Forelimb muscle (tissue), 1 donor: ENCODE data around the gene CTNNA3. TPM values are rescaled to one million over a fixed set of nuclear protein-coding genes. Genes with fewer than 3 reads are reported as not detected.

Experiments
- DNase-seq: peaks from one replicate; pipeline ENCODE4 v3.0.0-alpha.2; 2013; ENCODE audit warnings: low read depth
- polyA plus RNA-seq: library from polyadenylated mRNA; unstranded; fragments of 120-200 nt; gene quantifications from one replicate; pipeline ENCODE4 v1.2.1, GENCODE V29; 2013; ENCODE audit not compliant: insufficient read length

The CTNNA3 gene
- polyA plus RNA-seq, 1 donor = 12.6 TPM

GRCh38 chr10:66811211-66811610 lies 884.8 kb downstream of the CTNNA3 start:
- no peak for DNase-seq

DNA sequence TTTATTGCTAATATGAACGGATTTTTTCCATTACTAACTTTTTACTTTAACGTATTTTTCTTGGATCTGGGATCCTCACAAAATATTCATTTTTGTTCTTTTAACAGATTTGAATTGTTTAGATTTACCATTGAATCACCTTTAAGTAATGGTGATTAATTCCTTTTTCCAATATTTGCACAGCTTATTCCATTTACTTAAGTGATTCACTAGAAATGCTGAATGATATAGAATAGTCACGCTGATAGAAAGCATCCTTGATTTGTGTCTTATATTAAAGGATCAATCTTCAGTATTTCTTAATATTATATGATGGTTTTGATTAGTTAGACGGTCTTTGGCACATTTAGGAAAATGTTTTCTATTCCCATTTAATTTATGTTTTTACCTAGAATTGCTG lies 886.6 kb downstream of the CTNNA3 start:
- no peak for DNase-seq

DNA sequence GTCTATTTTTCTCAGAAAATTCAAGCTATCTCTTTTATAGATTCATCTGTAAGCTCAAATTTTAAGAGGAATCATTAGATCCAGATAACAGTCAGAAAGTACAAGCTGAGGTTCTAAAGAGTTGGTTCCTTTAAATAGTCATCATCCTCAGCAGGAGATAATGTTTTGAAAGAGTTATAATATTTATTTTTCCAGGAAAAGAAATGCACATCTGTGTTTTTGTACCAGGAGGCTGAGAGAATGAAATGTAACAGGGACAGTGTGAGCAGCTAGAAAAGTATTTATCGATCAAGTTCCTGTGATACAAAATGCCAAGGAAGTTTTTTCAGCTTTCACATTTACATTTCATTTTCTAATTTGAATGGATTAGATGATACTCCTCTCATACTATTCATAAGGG lies 890.4 kb downstream of the CTNNA3 start:
- DNase-seq = no peak

- DNase-seq = no peak
Measured at GRCh38 chr10:66804962-66805361, 891.0 kb downstream of the CTNNA3 start.

DNA sequence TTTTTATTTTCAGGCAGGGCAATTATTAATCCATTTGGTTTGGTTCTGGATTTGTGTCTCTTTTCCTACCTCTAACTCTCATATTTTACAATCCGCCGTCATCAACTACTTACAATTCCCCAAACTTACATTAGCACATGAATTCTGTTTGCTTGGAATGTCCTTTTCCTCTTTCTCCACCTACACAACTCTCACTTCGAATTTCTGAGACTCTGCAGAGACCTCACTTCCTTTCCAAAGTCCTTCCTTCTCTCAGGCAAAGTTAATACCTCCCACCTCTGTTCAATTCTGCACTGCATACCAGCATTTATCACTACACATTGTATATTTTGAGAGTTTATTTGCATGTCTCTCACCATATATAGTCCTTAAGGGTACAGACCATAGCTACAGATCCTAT lies 892.8 kb downstream of the CTNNA3 start:
- no peak for DNase-seq

DNA sequence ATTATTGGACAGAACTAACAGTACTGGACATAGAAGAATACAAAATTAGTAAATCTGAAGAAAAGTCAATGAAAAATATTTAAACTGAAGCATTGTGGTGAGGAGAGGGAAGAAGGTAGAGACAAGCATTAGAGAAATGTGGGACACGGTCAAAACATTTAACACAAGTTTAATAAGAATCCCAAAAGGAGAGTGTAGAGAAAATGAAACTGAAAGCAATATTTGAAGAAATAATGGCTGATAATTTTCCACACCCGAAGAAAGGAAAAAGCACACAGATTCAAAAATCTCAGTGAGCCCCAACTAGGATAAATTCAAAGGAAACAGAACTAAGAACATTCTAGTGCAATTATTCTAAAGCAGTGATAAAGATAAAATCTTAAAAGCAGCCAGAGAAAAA lies 896.5 kb downstream of the CTNNA3 start:
- no peak for DNase-seq

- DNase-seq = no peak
Measured at GRCh38 chr10:66795866-66796265, 900.1 kb downstream of the CTNNA3 start.

- DNase-seq = no peak
Measured at GRCh38 chr10:66792441-66792840, 903.6 kb downstream of the CTNNA3 start.

GRCh38 chr10:66788178-66788987 lies 907.6 kb downstream of the CTNNA3 start:
- no peak for DNase-seq

DNA sequence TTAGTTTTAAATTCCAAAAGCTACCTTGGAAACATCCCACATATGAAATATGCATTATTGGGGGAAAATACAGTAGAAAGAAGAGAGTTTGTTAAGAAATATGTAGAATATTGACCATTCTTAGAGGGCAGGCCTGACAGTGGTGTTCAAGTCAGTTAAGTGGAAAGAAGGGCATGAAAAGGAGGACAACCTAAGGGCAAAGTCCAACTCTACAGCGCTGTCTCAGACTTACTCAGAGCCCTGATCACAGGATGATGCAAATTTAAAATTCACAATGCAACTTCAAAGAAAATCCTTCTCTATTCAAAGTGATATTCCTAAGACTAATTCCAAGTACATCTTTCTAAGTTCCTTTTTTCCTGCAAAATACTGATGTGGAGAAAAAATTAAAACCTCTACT lies 909.3 kb downstream of the CTNNA3 start:
- no peak for DNase-seq

DNA sequence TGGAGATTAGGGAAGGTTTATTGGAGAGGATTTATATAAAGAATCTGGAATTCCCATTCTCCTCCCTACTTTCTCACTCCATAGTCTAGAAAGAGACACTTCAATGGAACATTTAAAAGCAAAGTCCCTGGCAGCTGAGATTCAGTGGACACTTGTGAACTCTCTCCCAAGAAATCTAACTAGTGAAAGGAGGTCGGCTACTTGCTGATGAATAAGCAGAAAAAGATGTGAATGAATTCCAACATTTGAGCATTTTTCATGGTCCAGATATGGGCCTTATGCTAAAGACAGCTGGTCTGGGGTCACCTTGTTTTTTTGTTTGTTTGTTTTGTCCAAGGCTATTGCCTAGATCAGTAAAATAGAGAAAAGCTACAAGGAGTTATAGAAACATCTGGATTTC lies 911.2 kb downstream of the CTNNA3 start:
- no peak for DNase-seq

DNA sequence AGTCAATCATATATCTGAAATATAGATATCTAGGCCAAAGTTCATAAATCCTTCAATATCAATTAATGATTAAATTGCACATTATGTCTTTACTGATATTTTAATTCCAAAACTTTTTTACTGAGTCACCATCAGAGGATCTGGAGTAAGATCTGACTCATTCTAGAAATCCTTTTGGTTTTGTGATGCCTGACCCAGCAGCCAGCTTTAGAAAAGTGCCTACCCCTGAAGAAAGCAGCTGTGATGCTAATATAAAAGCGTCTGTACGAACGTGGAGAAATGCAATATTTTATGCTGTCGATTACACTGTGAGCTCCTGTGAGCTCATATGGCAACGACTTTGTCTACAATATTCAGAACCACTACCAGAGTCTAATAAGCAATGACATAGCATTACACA lies 912.7 kb downstream of the CTNNA3 start:
- no peak for DNase-seq

- no peak for DNase-seq
Measured at GRCh38 chr10:66782776-66783175, 913.2 kb downstream of the CTNNA3 start.

- DNase-seq = no peak
Measured at GRCh38 chr10:66782144-66782543, 913.9 kb downstream of the CTNNA3 start.

DNA sequence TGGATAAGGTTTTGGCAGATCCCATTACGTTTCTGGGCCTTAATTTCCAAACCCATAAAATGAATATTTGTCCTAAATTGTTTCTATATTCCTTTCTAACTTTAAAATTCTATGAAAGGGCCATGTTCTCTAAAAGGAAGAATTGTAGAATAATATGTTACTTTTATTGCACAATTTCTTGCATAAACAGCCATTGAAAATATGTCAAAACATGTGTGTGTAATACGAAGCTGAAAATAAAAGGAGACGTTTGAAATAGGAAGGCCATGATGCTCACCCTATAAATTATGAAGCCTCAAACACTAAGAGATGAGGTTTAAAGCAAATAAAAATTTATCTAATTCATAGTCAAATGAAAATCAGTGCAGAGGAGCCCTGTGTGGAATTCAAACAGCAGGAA lies 915.2 kb downstream of the CTNNA3 start:
- DNase-seq = no peak

DNA sequence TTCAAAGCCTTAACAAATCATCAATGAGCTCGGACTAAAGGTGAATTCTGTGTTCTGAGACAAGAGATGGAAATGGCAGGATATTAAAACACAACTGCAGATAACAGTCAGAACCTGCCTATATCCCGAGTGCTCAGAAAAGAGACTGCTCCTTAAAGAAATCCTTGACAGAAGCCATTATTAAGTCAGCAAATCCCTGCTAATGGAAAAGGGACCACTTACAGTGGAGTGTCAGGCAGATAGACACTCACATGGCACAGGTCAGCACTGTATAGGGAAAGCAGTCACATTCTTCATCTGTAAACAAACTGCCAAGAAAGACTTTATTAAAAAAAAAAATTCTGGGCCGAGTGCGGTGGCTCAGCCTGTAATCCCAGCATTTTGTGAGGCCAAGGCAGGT lies 917.6 kb downstream of the CTNNA3 start:
- DNase-seq = no peak

DNA sequence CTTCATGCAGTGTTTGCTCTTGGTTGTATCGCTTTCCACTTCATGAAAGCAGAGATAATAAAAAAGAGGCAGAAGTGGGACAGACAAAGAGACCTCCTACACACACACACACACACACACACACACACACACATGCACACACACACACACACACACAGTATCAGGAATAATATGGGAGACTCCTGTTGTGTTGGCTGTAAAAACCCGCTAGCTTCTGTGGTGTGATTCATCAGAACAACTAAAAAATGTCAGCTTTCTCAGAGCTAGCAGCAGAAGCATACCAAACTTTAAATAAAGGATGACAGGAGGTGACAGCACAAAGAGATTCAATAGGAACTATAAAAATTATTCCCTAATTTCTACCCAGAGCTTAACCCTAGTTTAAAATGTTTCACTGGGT lies 918.3 kb downstream of the CTNNA3 start:
- no peak for DNase-seq

GRCh38 chr10:66773472-66773817 lies 922.5 kb downstream of the CTNNA3 start:
- no peak for DNase-seq

DNA sequence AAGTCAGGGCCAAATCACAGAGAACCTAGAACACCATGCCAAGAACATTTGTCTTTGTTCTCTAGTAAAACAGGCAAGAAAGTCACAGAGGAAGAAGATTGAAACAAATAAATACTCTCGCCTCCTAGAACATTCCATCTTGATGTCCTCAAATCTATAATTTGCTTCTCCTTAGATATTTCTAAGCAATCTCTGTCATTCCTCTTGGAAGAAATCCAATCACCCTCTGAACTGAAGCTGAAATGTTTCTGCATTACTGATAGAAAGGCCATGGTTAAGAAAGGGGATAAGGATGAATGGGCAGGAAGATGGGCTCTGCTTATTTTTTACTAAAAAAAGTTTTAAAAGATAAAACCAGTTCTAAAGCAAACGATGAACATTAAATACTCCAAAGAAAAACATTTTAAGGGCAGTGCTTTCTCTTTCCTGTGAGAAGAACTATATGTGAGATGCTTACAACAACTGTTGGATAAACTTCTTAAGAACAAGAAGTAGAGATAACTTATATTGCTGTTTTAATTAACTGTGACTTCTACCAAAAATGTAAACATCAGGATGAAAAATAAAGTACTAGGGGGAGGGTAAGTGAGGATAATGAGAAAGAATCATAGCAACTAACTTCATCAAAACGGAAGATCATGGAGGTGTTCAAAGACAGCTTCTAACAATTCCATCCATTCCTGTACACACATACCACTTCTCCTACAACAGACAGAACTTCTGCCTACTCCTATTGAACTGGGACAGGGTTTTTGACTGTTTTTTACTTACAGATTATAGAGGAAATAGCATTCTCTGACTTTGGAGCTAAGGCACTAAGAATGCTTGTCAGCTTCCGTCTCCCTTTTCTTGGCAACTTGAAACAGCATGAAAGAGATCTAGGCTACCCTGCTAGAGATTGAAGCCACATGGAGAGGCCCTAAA lies 923.2 kb downstream of the CTNNA3 start:
- no peak for DNase-seq

DNA sequence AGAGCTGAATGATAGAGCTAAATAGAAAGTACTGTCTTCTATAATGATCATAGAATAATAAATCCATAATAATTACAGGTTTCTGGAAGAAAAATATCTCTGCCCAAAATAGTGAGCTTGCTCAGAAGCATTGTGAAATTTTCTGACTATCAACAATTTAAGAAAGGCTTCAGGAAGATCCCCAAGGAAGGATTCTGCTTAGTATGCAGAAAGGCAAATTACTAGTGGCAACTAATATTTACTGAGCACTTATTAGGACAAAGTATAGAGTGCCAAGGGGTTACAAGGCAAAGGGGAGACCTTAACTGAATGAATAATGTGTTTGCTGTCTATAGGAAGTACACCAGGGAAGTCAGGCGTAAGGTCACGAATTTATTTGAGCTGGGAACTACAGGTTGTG lies 928.3 kb downstream of the CTNNA3 start:
- no peak for DNase-seq

DNA sequence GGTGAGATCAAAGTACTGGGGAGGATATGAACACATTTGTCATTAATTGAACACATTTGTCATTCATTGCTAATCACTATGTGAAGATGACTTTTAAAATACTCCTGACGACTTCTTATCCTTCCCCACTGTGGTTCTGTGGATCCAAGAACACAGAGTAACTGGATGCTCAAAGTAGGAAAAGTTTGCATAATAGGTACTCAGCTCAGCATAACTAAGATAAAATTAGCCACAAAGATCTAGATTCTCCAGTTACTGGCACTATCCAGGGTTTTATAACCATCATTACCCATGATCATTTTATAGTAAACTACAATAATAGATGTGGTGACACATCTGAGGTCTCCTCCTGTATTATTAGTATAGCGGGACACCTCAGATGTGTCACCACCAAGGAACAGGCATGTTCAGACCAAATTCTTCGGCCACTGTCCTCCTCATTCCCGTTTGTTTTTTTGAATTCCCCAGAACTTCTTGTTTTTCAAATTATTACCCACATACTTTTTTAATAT lies 933.7 kb downstream of the CTNNA3 start:
- DNase-seq = no peak

DNA sequence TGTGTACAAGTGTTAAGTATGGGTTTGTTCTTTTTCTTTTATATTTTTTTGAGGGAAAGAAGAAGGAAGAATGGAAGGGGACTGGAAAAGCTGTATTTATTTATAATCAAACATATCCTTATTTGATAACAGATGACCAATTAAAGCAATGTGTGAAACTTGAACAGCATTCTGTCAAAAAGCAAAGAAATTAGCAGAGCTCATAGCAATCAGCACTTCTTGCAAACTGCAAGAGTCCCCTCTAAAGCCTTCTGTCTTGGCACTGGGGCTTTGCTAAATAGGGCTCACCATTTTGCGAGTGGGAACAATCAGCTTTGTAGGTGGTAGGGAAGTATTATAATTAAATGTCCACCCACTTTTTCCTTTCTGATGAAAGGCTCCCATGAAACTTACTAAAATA lies 935.1 kb downstream of the CTNNA3 start:
- DNase-seq = no peak

- no peak for DNase-seq
Measured at GRCh38 chr10:66755474-66755873, 940.5 kb downstream of the CTNNA3 start.
